Activated CD4-positive, alpha-beta T cell treated with anti-CD3 and anti-CD28 coated beads for 36 hours (primary cell): ENCODE data around the gene SRSF2. TPM values are rescaled to one million over a fixed set of nuclear protein-coding genes. Genes with fewer than 3 reads are reported as not detected.
A peak's percentile ranks its signal among the peaks of the same experiment; 100 is the strongest.
"Not testable (repeated sequence)": the region's sequence is repeated elsewhere in the genome, so short reads cannot be mapped to it uniquely, and the experiment has no call there.

Experiments used
- ATAC-seq: fragments of 200-7000 bp; cut with Tn5 transposase; one replicate; pipeline ENCODE4 v1.10.0; 2021; ENCODE audit warnings: mild to moderate bottlenecking, moderate library complexity
- CTCF ChIA-PET: fragments of 350-600 bp; sonication (Branson Sonifier 250); formaldehyde crosslinking; loops from one replicate; lab custom pipeline; 2021; ENCODE audit warnings: antibody characterized with exemption; lab: Charles Lee
- POLR2A ChIA-PET: fragments of 350-600 bp; sonication (Branson Sonifier 250); formaldehyde crosslinking; loops from one replicate; lab custom pipeline; 2021; ENCODE audit warnings: antibody characterized with exemption, inconsistent platforms; lab: Charles Lee
- DNase-seq: peaks from one replicate; pipeline ENCODE4 v3.0.0-alpha.2; 2020
- H3K27ac Mint-ChIP-seq: one replicate; pipeline ENCODE4 v1.8.0; 2021; ENCODE audit warnings: mixed read lengths
- H3K27me3 Mint-ChIP-seq: one replicate; pipeline ENCODE4 v1.8.0; 2021; ENCODE audit warnings: mixed read lengths
- H3K36me3 Mint-ChIP-seq: one replicate; pipeline ENCODE4 v1.8.0; 2021; ENCODE audit warnings: low read depth, mixed read lengths
- H3K4me1 Mint-ChIP-seq: one replicate; pipeline ENCODE4 v1.8.0; 2021; ENCODE audit warnings: mixed read lengths
- H3K4me3 Mint-ChIP-seq: one replicate; pipeline ENCODE4 v1.8.0; 2021; ENCODE audit warnings: mild to moderate bottlenecking, moderate library complexity, mixed read lengths
- H3K9me3 Mint-ChIP-seq: one replicate; pipeline ENCODE4 v1.8.0; 2021; ENCODE audit warnings: low read depth, mixed read lengths
- intact Hi-C, 2 experiments: fragments of 100-400 bp; cut with DNase I in 1 of 2; cut with micrococcal nuclease in 1 of 2; formaldehyde crosslinking; loops; one replicate each; pipeline versions ENCODE4 v1.14.2 to v1.15.1; 2022 to 2024; cut with DNase I, micrococcal nuclease
- total RNA-seq, 2 experiments: library from RNA; stranded (reverse); gene quantifications; one replicate each; pipeline ENCODE4 v1.2.3, GENCODE V29; 2021

The SRSF2 gene
- total RNA-seq, 2 experiments from 2014 or later, result 335 to 340 TPM

DNA sequence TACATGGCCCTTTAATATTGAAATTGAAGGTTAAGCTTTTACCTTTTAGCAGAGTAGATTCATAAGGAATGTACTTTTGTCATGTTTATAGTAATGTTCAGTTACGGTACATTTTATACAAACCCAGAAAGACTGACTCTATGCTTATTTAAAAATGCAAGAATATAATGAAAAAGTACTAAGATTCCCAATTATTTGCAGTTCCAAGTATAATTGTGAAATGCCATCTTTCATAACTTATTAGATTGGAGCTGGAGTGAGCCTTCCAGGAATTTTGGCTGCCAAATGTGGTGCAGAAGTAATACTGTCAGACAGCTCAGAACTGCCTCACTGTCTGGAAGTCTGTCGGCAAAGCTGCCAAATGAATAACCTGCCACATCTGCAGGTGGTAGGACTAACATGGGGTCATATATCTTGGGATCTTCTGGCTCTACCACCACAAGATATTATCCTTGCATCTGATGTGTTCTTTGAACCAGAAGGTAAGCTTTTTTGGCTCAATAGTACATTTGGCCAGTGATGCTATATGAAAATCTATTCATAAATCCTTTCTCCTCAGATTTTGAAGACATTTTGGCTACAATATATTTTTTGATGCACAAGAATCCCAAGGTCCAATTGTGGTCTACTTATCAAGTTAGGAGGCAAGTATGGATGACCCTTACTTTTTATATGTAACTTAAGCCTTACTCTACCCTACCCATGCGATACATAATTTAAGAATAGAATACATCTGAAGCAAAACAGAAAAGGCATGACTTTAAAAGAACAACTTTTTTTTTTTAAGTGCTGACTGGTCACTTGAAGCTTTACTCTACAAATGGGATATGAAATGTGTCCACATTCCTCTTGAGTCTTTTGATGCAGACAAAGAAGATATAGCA lies 4.2 kb downstream of the SRSF2 start:
- Mint-ChIP-seq H3K4me1 (peaks cover 53% of the 10 kb centered on the region), H3K36me3 (peaks cover 74% of the 10 kb centered on the region), H3K27ac (peak overlapping the region; percentile 96), H3K9me3 (no peaks in the 10 kb centered on the region), H3K27me3 (no peaks in the 10 kb centered on the region), H3K4me3 (peak overlapping the region; percentile 85)
- POLR2A ChIA-PET, result interaction anchor here (0.6 to 1.3 kb wide), 6 partner anchors 10 to 853 kb away, joined by 3 to 5 read pairs (median 4); no protein-coding TSS in a partner anchor
- CTCF ChIA-PET, result interaction anchor here (2.2 kb wide), 1 partner anchor 19 kb away, joined by 6 read pairs; no protein-coding TSS in a partner anchor
- DNase-seq, result no peak
- intact Hi-C loops, result loop anchor here (10.0 kb wide), 3 partner anchors 468 to 1958 kb away; partner anchors contain the start of genes NAT9 (in 1 of the 2) and UBALD2 (in 1 of the 2)
- ATAC-seq, result no peak

DNA sequence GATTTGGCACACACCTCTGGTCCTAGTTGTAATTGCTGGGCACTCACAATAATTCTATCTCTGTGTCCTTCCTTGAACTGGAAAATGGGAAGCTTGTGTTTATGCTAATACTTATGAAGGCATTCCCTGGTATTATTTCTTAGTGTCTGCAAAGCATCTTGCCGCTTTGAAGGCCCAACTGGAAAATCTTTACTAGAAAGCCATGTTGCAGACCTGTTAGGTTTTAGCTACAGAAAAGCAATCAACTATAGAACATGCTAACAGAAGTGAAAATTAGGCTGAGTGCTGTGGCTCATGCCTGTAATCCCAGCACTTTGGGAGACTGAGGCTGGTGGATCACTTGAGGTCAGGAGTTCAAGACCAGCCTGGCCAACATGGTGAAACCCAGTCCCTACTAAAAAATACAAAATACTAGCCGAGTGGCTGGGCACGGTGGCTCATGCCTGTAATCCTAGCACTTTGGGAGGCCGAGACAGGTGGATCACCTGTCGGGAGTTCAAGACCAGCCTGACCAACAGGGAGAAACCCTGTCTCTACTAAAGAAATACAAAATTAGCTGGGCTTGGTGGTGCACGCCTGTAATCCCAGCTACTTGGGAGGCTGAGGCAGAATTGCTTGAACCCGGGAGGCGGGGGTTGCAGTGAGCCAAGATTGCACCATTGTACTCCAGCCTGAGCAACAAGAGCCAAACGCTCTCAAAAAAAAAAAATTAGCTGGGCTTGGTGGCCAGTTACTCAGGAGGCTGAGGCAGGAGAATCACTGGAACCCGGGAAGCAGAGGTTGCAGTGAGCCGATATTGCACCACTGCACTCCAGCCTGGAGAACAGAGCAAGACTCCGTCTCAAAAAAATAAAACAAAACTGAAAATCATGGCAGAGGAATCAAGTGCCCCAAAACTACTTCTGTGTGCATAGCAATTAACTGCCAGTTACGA lies 5.1 kb downstream of the SRSF2 start:
- Mint-ChIP-seq H3K4me1 (peaks cover 53% of the 10 kb centered on the region), H3K4me3 (peak overlapping the region; percentile 32), H3K36me3 (peaks cover 80% of the 10 kb centered on the region), H3K27ac (peak overlapping the region; percentile 96)
- intact Hi-C loops, result loop anchor here (10.0 kb wide), 3 partner anchors 467 to 1957 kb away; partner anchors contain the start of genes NAT9 (in 1 of the 2) and UBALD2 (in 1 of the 2)
- DNase-seq, H3K9me3 Mint-ChIP-seq, ATAC-seq, H3K27me3 Mint-ChIP-seq: not testable (repeated sequence)
- POLR2A ChIA-PET, result interaction anchor here (0.6 to 1.2 kb wide), 6 partner anchors 14 to 1103 kb away, joined by 3 to 5 read pairs (median 3); no protein-coding TSS in a partner anchor
- CTCF ChIA-PET, result interaction anchor here (0.7 to 2.2 kb wide), 3 partner anchors 10 to 18 kb away, joined by 3 to 6 read pairs (median 4); no protein-coding TSS in a partner anchor

DNA sequence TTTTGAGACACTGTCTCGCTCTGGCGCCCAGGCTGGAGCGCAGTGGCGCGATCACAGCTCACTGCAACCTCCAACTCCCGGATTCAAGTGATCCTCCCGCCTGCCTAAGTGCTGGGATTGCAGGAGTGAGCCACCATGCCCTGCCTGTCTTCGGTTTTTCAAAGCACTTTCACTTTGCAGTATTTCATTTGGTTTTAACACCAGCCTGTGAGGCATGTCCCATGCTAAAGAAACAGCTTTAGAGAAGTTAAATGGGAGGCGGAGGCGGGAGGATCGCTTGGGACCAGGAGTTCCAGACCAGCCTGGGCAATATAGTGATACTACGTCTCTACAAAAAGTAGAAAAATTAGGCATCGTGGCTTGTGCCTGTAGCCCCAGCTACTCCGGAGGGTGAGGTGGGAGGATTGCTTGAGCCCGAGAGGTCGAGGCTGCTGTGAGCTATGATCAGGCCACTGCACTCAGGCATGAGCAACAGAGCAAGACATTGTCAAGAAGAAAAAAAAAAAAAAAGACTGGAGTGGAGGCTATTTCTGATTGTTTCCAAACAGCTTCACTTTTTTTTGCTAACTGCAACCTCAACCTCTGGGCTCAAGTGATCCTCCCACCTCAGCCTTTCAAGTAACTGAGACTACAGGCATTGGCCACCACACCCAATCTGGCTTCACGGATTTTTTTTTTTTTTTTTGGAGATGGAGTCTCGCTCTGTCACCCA lies 9.2 kb downstream of the SRSF2 start:
- H3K9me3 Mint-ChIP-seq, result no peaks in the 10 kb centered on the region
- peak overlapping the region; percentile 98 for H3K27ac Mint-ChIP-seq
- intact Hi-C loops, result loop anchor here in 1 of 2 experiments (1.0 to 5.0 kb wide), 6 partner anchors 53 to 1231 kb away; partner anchors contain the start of genes GALR2, SRP68, TNRC6C and UBALD2
- CTCF ChIA-PET, result interaction anchor here (0.6 to 3.0 kb wide), 9 partner anchors 11 to 626 kb away, joined by 3 to 22 read pairs (median 4); partner anchors contain the start of gene MXRA7
- H3K27me3 Mint-ChIP-seq, result no peaks in the 10 kb centered on the region
- H3K4me3 Mint-ChIP-seq, result peak overlapping the region; percentile 97
- peaks cover 72% of the 10 kb centered on the region for H3K36me3 Mint-ChIP-seq
- H3K4me1 Mint-ChIP-seq, result peaks cover 57% of the 10 kb centered on the region
- POLR2A ChIA-PET, result interaction anchor here (0.6 to 3.6 kb wide), 7 partner anchors 9 to 656 kb away, joined by 3 to 44 read pairs (median 3); partner anchors contain the start of genes MFSD11 and SRSF2
- ATAC-seq, result no peak
- peak; percentile 51 for DNase-seq

DNA sequence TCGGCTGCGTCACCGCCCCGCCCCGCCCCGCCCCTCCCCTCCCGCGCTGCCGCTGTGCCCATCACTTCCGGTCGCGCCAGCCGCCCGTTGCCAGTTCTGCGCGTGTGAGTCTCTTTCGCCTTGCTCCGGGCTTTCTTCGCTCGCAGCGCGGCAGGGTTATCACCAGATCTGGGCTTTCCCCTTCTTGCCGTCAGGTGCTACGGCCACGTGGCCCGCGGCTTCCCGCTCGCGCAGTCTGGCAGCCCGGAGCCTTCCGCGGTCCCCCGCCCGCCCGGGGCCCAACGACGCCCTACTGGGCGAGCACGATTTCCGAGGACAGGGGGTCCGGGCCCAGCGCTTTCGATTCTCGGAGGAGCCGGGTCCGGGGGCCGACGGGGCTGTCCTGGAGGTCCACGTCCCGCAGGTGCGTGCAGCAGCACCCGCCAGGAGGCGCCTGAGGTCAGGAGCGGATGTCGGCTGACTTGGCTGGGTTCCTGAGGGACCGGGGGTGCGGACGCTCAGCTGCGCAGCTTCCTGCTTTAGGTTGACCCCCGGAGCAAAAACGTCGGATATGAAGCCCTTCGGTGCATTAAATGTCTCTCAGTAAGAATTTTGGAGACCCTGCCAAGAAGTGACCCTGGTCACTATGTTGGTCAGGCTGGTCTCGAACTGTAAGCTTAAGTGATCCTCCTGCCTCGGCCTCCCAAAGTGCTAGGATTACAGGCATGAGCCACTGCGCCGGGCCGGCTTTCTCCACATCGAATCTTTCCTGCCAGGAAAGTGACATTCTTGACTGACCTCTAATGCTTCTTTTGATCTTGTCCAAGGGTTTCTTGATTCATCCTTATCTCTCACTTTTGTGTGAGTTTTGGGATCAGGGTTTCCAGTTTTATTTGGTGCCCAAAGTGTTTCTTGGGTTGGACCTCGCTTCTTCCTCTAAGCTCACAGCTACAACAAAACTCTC lies 10.1 kb downstream of the SRSF2 start, which contains the start of gene METTL23:
METTL23 (plus strand) TSS at position 64 of the 943 bp plus-strand sequence. CDS start 2,872 bp downstream, outside the sequence.
- peak within 1 kb of the TSS; percentile 97 for H3K4me3 Mint-ChIP-seq
- peaks cover 52% of the 10 kb centered on the region for H3K4me1 Mint-ChIP-seq
- ChIA-PET POLR2A (interaction anchor here (0.6 to 3.6 kb wide), 8 partner anchors 10 to 1245 kb away, joined by 3 to 44 read pairs (median 4); partner anchors contain the start of genes MFSD11 and SRSF2), CTCF (interaction anchor here (0.7 to 3.0 kb wide), 8 partner anchors 10 to 863 kb away, joined by 3 to 22 read pairs (median 4); partner anchors contain the start of gene MXRA7)
- H3K27ac Mint-ChIP-seq, result peak within 1 kb of the TSS; percentile 98
- intact Hi-C loops, result loop anchor here (1.0 to 5.0 kb wide), 15 partner anchors 10 to 1232 kb away; partner anchors contain the start of genes SRSF2 (in 2 of the 2), GALR2 (in 1 of the 2), SEC14L1 (in 1 of the 2) and SRP68 (in 1 of the 2)
- ATAC-seq (peak; percentile 50), DNase-seq (peak; percentile 88)
- H3K27me3 Mint-ChIP-seq, result no peaks in the 10 kb centered on the region
- H3K9me3 Mint-ChIP-seq, result no peaks in the 10 kb centered on the region
- peaks cover 74% of the 10 kb centered on the region for H3K36me3 Mint-ChIP-seq

DNA sequence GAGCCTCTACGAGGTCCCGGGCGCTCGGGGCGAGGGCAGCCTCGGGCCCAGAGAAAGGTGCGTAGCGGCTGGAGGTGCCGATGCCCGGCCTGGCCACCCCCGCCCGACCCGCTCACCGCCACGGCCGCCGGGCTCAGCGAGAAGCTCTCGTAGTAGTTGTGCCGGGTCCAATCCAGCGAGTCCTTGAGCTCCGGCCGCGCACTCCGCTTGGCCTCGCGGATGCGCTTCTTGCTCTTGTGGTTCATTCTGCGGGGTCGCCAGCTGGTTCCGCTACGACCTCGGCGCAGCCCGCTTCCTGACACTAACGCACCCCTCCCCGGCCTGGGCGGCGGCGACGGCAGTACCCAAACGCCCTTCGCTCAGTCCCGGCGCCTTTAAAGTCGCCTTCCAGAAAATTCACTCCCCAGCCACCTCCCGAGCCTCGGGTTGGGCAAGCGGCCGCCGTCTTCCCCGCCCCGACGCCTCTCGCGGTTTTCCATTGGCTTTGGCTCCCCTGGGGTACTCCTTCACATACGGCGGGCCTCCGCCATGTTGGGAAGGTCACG lies 10.8 kb downstream of the SRSF2 start, which contains the start of gene JMJD6:
JMJD6 (minus strand) TSS at position 376 of the 545 bp plus-strand sequence; CDS start at position 245, 131 bp downstream.
- peak; percentile 87 for ATAC-seq
- Mint-ChIP-seq H3K4me3 (peak within 1 kb of the TSS; percentile 97), H3K36me3 (peaks cover 75% of the 10 kb centered on the region), H3K9me3 (no peaks in the 10 kb centered on the region), H3K27me3 (no peaks in the 10 kb centered on the region), H3K27ac (peak within 1 kb of the TSS; percentile 98), H3K4me1 (peaks cover 54% of the 10 kb centered on the region)
- ChIA-PET POLR2A (interaction anchor here (0.5 to 3.6 kb wide), 7 partner anchors 10 to 1827 kb away, joined by 3 to 44 read pairs (median 4); partner anchors contain the start of genes MFSD11 and SRSF2), CTCF (interaction anchor here (1.0 to 3.0 kb wide), 3 partner anchors 10 to 55 kb away, joined by 3 to 22 read pairs (median 7); partner anchors contain the start of gene MXRA7)
- peak; percentile 97 for DNase-seq
- intact Hi-C loops, result loop anchor here (1.0 to 5.0 kb wide), 14 partner anchors 10 to 1232 kb away; partner anchors contain the start of genes SRSF2 (in 2 of the 2), GALR2 (in 1 of the 2), SEC14L1 (in 1 of the 2) and SRP68 (in 1 of the 2)

DNA sequence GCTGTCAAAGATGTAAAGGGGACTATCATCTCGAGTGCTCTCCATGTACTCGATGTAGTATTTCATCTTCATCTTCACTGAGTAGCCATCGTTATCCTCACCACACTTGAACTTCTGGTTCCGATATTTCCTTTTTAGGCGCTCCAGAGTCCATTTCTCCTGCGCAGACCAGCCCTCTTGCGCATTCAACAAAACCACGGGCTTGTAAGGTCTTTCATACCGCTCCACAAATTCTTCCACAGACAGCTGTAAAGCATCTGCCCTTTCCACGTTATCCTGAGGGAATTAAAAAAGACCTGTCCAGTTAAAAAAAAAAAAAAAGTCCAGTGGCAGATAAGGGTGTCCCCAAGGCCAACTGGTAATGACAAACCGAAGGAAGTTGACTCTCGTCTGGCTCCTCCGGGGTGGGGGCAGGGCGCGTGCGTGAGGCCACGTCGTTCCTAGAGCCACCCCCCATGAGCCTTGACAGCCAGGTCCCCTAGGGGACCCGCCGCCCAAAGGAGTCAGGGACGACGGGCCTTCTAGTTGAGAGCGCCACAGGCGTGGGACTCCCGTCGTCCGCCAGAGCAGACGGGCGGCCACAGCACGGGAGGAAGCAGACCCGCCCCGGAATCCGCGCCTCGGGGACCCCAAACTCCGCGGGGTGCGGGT lies 11.4 kb downstream of the SRSF2 start:
- ChIA-PET CTCF (interaction anchor here (1.1 to 3.3 kb wide), 3 partner anchors 9 to 14 kb away, joined by 3 to 18 read pairs (median 7); no protein-coding TSS in a partner anchor), POLR2A (interaction anchor here (0.5 to 3.6 kb wide), 7 partner anchors 9 to 1826 kb away, joined by 3 to 44 read pairs (median 4); partner anchors contain the start of genes MFSD11 and SRSF2)
- H3K27ac Mint-ChIP-seq, result peak overlapping the region; percentile 93
- no peaks in the 10 kb centered on the region for H3K9me3 Mint-ChIP-seq
- DNase-seq (peak; percentile 88), ATAC-seq (peak; percentile 36)
- peak overlapping the region; percentile 97 for H3K4me3 Mint-ChIP-seq
- H3K36me3 Mint-ChIP-seq, result peaks cover 78% of the 10 kb centered on the region
- intact Hi-C loops, result loop anchor here (1.0 to 5.0 kb wide), 14 partner anchors 9 to 1233 kb away; partner anchors contain the start of genes SRSF2 (in 2 of the 2), GALR2 (in 1 of the 2), SEC14L1 (in 1 of the 2) and SRP68 (in 1 of the 2)
- H3K27me3 Mint-ChIP-seq, result no peaks in the 10 kb centered on the region
- H3K4me1 Mint-ChIP-seq, result peaks cover 54% of the 10 kb centered on the region

DNA sequence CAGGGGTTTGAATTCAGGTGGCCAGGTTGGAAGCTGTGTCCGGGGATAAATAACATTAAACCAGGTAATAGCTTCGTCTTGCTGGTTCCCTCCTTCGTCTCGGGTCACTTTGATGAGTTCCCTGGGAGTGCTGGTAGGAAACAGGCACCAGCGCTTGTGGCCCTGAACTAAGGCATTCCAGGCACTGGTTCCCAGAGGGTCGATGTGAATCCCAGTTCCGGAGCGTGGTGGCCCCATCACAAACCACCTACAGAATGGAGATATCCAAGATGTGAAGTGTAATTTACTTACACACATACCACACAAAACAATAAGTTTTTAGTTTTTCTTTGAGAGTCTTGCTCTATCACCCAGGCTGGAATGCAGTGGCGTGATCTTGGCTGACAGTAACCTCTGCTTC lies 13.3 kb downstream of the SRSF2 start:
- no peak for ATAC-seq
- Mint-ChIP-seq H3K4me3 (peak overlapping the region; percentile 40), H3K27me3 (no peaks in the 10 kb centered on the region), H3K4me1 (peaks cover 40% of the 10 kb centered on the region), H3K9me3 (no peaks in the 10 kb centered on the region), H3K36me3 (peaks cover 79% of the 10 kb centered on the region), H3K27ac (no peak overlapping the region)
- no peak for DNase-seq
- ChIA-PET POLR2A (no interaction called here), CTCF (interaction anchor here (1.2 to 3.3 kb wide), 2 partner anchors 10 to 42 kb away, joined by 4 to 18 read pairs; no protein-coding TSS in a partner anchor)
- intact Hi-C loops, result no loop called here

DNA sequence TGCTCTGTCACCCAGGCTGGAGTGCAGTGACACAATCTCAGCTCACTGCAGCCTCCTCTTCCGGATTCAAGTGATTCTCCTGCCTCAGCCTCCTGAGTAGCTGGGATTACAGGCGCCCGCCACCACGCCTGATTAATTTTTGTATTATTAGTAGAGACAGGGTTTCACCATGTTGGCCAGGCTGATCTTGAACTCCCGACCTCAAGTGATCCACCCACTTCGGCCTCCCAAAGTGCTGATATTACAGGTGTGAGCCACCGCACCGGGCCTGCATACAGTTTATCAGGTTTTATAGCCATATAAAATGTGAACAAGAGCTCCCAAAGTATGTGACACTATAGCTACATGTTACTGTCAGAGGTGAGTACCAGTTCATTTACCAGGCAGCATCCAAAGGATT lies 14.2 kb downstream of the SRSF2 start:
- ATAC-seq, H3K9me3 Mint-ChIP-seq, intact Hi-C loops, H3K27me3 Mint-ChIP-seq, H3K4me3 Mint-ChIP-seq, DNase-seq, POLR2A ChIA-PET: not testable (repeated sequence)
- H3K4me1 Mint-ChIP-seq, result peaks cover 33% of the 10 kb centered on the region
- CTCF ChIA-PET, result interaction anchor here (0.6 to 3.3 kb wide), 3 partner anchors 9 to 51 kb away, joined by 3 to 18 read pairs (median 4); no protein-coding TSS in a partner anchor
- peaks cover 85% of the 10 kb centered on the region for H3K36me3 Mint-ChIP-seq
- peak overlapping the region; percentile 37 for H3K27ac Mint-ChIP-seq
